HepG2 (cell line): Measurements from ENCODE around the gene C11orf16. TPM values are rescaled to one million over a fixed set of nuclear protein-coding genes. Genes with fewer than 3 reads are reported as not detected.

Source experiments
- ATAC-seq: fragments of 200-7000 bp; cut with Tn5 transposase; 3 replicates; pipeline ENCODE4 v1.9.1; 2020; ENCODE audit warnings: mild to moderate bottlenecking, moderate library complexity
- BruUV-seq: library from RNA; stranded (reverse); fragments of 400-500 nt; replicated peaks from 2 replicates; lab custom pipeline; 2021; lab: Mats Ljungman, UMichigan
- CTCF ChIA-PET: fragments of 300-600 bp; formaldehyde crosslinking; extraction: SDS; loops from one replicate; lab custom pipeline; 2021; ENCODE audit warnings: low total read pairs, inconsistent platforms, low intra/inter-chr PET ratio; lab: Yijun Ruan, JAX
- POLR2A ChIA-PET: fragments of 350-600 bp; sonication (Branson Sonifier 250); formaldehyde crosslinking; loops from one replicate; lab custom pipeline; 2020; ENCODE audit warnings: antibody characterized with exemption, inconsistent platforms; lab: Yijun Ruan, JAX
- DNase-seq: peaks from one replicate; pipeline ENCODE4 v3.0.0-alpha.2; 2015; ENCODE audit warnings: low spot score
- FAIRE-seq: peaks from 3 replicates; lab custom pipeline; 2011; peaks lifted over from hg19 to GRCh38; lab: Jason Lieb, UNC
- H2AFZ ChIP-seq: one replicate; pipeline ENCODE4 v1.6.1; 2011; ENCODE audit warnings: low read length, inconsistent platforms
- H3K27ac ChIP-seq: fragments of 300-600 bp; 3 replicates; pipeline ENCODE4 v1.8.0; 2011; ENCODE audit warnings: mixed run types, mild to moderate bottlenecking, mixed read lengths, low read length, inconsistent platforms; ENCODE audit not compliant: insufficient read depth; ENCODE audit errors: extremely low read length
- H3K27me3 ChIP-seq, 2 experiments: fragments of 200-600 bp in 1 of 2; 2 replicates in 1 of 2; 3 replicates in 1 of 2; pipeline versions ENCODE4 v1.6.0 to v1.8.0; 2011; ENCODE audit warnings: low read length in 2 of 2, mild to moderate bottlenecking in 2 of 2, moderate library complexity in 2 of 2, inconsistent platforms in 1 of 2; ENCODE audit not compliant: insufficient read depth in 2 of 2, control insufficient read depth in 1 of 2
- H3K36me3 ChIP-seq, 2 experiments: fragments of 200-600 bp in 1 of 2; replicated peaks in 1 of 2; 2 replicates in 1 of 2; 3 replicates in 1 of 2; pipeline versions ENCODE4 v1.5.1 to v1.8.0; 2011; ENCODE audit warnings: low read length in 2 of 2, inconsistent platforms in 1 of 2; ENCODE audit not compliant: insufficient read depth in 2 of 2, control insufficient read depth in 1 of 2
- H3K4me1 ChIP-seq: 2 replicates; pipeline ENCODE4 v1.5.1; 2012; ENCODE audit warnings: low read length, inconsistent platforms; ENCODE audit not compliant: insufficient read depth
- H3K4me2 ChIP-seq: 2 replicates; pipeline ENCODE4 v1.6.0; 2011; ENCODE audit warnings: low read depth, low read length, inconsistent platforms
- H3K4me3 ChIP-seq, 3 experiments: fragments of 200-600 bp in 1 of 3; sonication (generic), shearing (Covaris generic) in 1 of 3; replicated peaks in 1 of 3; 2 replicates each; pipeline ENCODE4 v1.5.1; 2011 to 2016; ENCODE audit warnings: low read length in 3 of 3, inconsistent platforms in 2 of 3, low read depth in 2 of 3, mild to moderate bottlenecking in 2 of 3, control low read depth in 1 of 3, mixed read lengths in 1 of 3; ENCODE audit not compliant: insufficient read depth in 1 of 3
- H3K79me2 ChIP-seq: one replicate; pipeline ENCODE4 v1.6.1; 2011; ENCODE audit warnings: low read length, inconsistent platforms; ENCODE audit not compliant: insufficient read depth
- H3K9ac ChIP-seq: 2 replicates; pipeline ENCODE4 v1.6.0; 2011; ENCODE audit warnings: mild to moderate bottlenecking, low read depth, low read length, inconsistent platforms; ENCODE audit not compliant: insufficient read depth
- H3K9me3 ChIP-seq: 2 replicates; pipeline ENCODE4 v1.5.1; 2012; ENCODE audit warnings: mild to moderate bottlenecking, low read length
- H4K20me1 ChIP-seq: 2 replicates; pipeline ENCODE4 v1.6.0; 2011; ENCODE audit warnings: inconsistent platforms, mild to moderate bottlenecking, low read length, moderate library complexity; ENCODE audit not compliant: insufficient read depth
- ATAD3A ChIP-seq: sonication (generic); formaldehyde crosslinking; IDR thresholded peaks from 2 replicates; pipeline ENCODE4 v1.4.0; 2020; ENCODE audit warnings: missing genetic modification reagents
- BORCS8-MEF2B ChIP-seq: sonication (generic); formaldehyde crosslinking; IDR thresholded peaks from 2 replicates; pipeline ENCODE4 v1.8.0; 2022; ENCODE audit warnings: mild to moderate bottlenecking, missing genetic modification reagents
- CAMTA2 ChIP-seq: sonication (generic); formaldehyde crosslinking; IDR thresholded peaks from 2 replicates; pipeline ENCODE4 v1.4.0; 2020; ENCODE audit warnings: mild to moderate bottlenecking, missing genetic modification reagents, borderline replicate concordance
- CCAR2 ChIP-seq: fragments of 200-400 bp; formaldehyde crosslinking; optimal IDR thresholded peaks from 2 replicates; pipeline ENCODE3; 2018; ENCODE audit warnings: low read depth, mild to moderate bottlenecking, low read length, moderate library complexity
- CERS6 ChIP-seq: sonication (generic); formaldehyde crosslinking; IDR thresholded peaks from 2 replicates; pipeline ENCODE4 v1.5.0; 2020; ENCODE audit warnings: missing genetic modification reagents
- LBX2 ChIP-seq: sonication (generic); formaldehyde crosslinking; IDR thresholded peaks from 2 replicates; pipeline ENCODE4 v1.5.0; 2020; ENCODE audit warnings: missing genetic modification reagents, mild to moderate bottlenecking, borderline replicate concordance
- NKX3-1 ChIP-seq: sonication (generic); formaldehyde crosslinking; IDR thresholded peaks from 2 replicates; pipeline ENCODE4 v1.5.0; 2020; ENCODE audit warnings: missing genetic modification reagents
- UBTF ChIP-seq: sonication (generic); formaldehyde crosslinking; IDR thresholded peaks from 2 replicates; pipeline ENCODE4 v1.4.0; 2020; ENCODE audit warnings: mild to moderate bottlenecking, missing genetic modification reagents
- ZEB1 ChIP-seq: IDR thresholded peaks from 2 replicates; pipeline ENCODE4 v1.6.1; 2012; ENCODE audit warnings: mild to moderate bottlenecking, low read depth, inconsistent platforms; ENCODE audit not compliant: insufficient replicate concordance
- ZKSCAN5 ChIP-seq: sonication (generic); formaldehyde crosslinking; IDR thresholded peaks from 2 replicates; pipeline ENCODE4 v1.5.1; 2020; ENCODE audit warnings: mild to moderate bottlenecking, missing genetic modification reagents
- ZNF333 ChIP-seq: sonication (generic); formaldehyde crosslinking; IDR thresholded peaks from 2 replicates; pipeline ENCODE4 v1.4.0; 2020; ENCODE audit warnings: mild to moderate bottlenecking, missing genetic modification reagents, borderline replicate concordance
- ZNF501 ChIP-seq: sonication (generic); formaldehyde crosslinking; IDR thresholded peaks from 2 replicates; pipeline ENCODE4 v1.5.1; 2020; ENCODE audit warnings: mild to moderate bottlenecking, moderate library complexity, missing genetic modification reagents
- ZNF749 ChIP-seq: sonication (generic); formaldehyde crosslinking; IDR thresholded peaks from 2 replicates; pipeline ENCODE4 v1.8.0; 2022; ENCODE audit warnings: mild to moderate bottlenecking, missing genetic modification reagents, moderate library complexity, borderline replicate concordance
- ZNF761 ChIP-seq: sonication (generic); formaldehyde crosslinking; conservative IDR thresholded peaks from 2 replicates; pipeline ENCODE4 v1.4.0; 2020; ENCODE audit warnings: mild to moderate bottlenecking, missing genetic modification reagents
- ZNF883 ChIP-seq: sonication (generic); formaldehyde crosslinking; IDR thresholded peaks from 2 replicates; pipeline ENCODE4 v1.5.1; 2020; ENCODE audit warnings: mild to moderate bottlenecking, missing genetic modification reagents; ENCODE audit errors: not compliant biosample characterization
- ZZZ3 ChIP-seq: sonication (generic); formaldehyde crosslinking; IDR thresholded peaks from 2 replicates; pipeline ENCODE4 v1.4.0; 2020; ENCODE audit warnings: missing genetic modification reagents, mild to moderate bottlenecking, borderline replicate concordance
- WGBS: methylation state at CpG from one replicate; pipeline ENCODE4 v1.1.6; 2017; ENCODE audit warnings: low lambda C conversion rate; 5-methylcytosine and 5-hydroxymethylcytosine counted together
- in situ Hi-C: cut with HindIII; loops from 2 replicates; pipeline ENCODE4 v1.10.0; 2017; ENCODE audit warnings: low pct_unique_long_range_greater_than_20kb; ENCODE audit not compliant: extremely low pct_ligation_motif_present
- intact Hi-C: fragments of 100-400 bp; cut with micrococcal nuclease; formaldehyde crosslinking; loops from one replicate; pipeline ENCODE4 v1.10.0; 2022; ENCODE audit not compliant: unreplicated experiment
- polyA plus RNA-seq, 8 experiments: library from polyadenylated mRNA; depleted of rRNA in 3 of 8; stranded (reverse) in 7 of 8; unstranded in 1 of 8; fragments of >200 nt; fragmentation: Illumina TruSeq in 4 of 8; extraction: Trizol in 4 of 8; gene quantifications; 2 replicates each; pipeline versions ENCODE4 v1.2.1 to v1.2.3, GENCODE V29; 2011 to 2016; ENCODE audit warnings: low read depth in 4 of 8, missing spikeins in 1 of 8, mixed read lengths in 1 of 8; ENCODE audit not compliant: insufficient read depth in 1 of 8
- total RNA-seq, 5 experiments: library from RNA; depleted of rRNA; stranded (reverse); fragments of >200 nt; fragmentation: Illumina TruSeq; extraction: Trizol; gene quantifications; 2 replicates each; pipeline ENCODE4 v1.2.3, GENCODE V29; 2016; ENCODE audit warnings: low read depth in 1 of 5

The C11orf16 gene
- total and polyA plus RNA-seq, 2 of the 13 experiments (the other 11 are each of a cell fraction or from before 2014, with no cell fraction given): not detected

- TF ChIP-seq ATAD3A (CRISPR knock-in tag) (no peak), BORCS8-MEF2B (peak; percentile 27; the same call in 1 of the 2 replicates)
These were observed 18.6 kb downstream of the C11orf16 start (continued) for GRCh38 chr11:8913961-8914660.

GRCh38 chr11:8911029-8911823, 21.5 kb downstream of the C11orf16 start, which contains the start of gene AKIP1:
Gene AKIP1, plus strand, starts transcription at chr11:8911189. Its CDS starts 261 bp downstream, at chr11:8911450.
- intact Hi-C loops (loop anchor here (2.0 to 5.0 kb wide), 3 partner anchors 54 to 229 kb away; partner anchors contain the start of genes RPL27A, TMEM9B and TRIM66), in situ Hi-C loops (loop anchor here (10.0 kb wide), 1 partner anchor 224 kb away; no protein-coding TSS in a partner anchor)
- Histone ChIP-seq H3K9ac (peak within 1 kb of the TSS; percentile 89), H3K4me2 (peak within 1 kb of the TSS; percentile 96), H3K79me2 (peaks cover 5% of the 10 kb centered on the region), H2AFZ (peak within 1 kb of the TSS; percentile 72), H3K9me3 (no peaks in the 10 kb centered on the region), H3K36me3 (peaks cover 0 to 1% of the 10 kb centered on the region in 2 experiments; a peak in 2 of 5 replicates), H4K20me1 (no peaks in the 10 kb centered on the region), H3K27me3 (no peaks in the 10 kb centered on the region; a peak in 1 of 5 replicates), H3K27ac (peak within 1 kb of the TSS; percentile 81), H3K4me3 (peak within 1 kb of the TSS; percentile 82 to 92 (median 91)), H3K4me1 (peaks cover 44% of the 10 kb centered on the region)
- BruUV-seq: no TSS peak
- WGBS: 2% methylated on average over 32 of the region's 68 CpGs
- CTCF ChIA-PET: no interaction called here
- FAIRE-seq (peak; percentile 23), ATAC-seq (peak; percentile 94), DNase-seq (peak; percentile 93)
- POLR2A ChIA-PET: interaction anchor here (1.0 to 2.8 kb wide), 8 partner anchors 15 to 924 kb away, joined by 3 to 12 read pairs (median 4); partner anchors contain the start of genes EIF3F and TMEM9B
- no peak for TF ChIP-seq CERS6 (CRISPR knock-in tag)
- no peak for TF ChIP-seq ZNF749 (CRISPR knock-in tag)
- peak; percentile 69; the same call in 1 of the 2 replicates for TF ChIP-seq LBX2 (CRISPR knock-in tag)
- TF ChIP-seq ZNF333 (CRISPR knock-in tag): 0 out of 2 replicates have a peak, but pooled peaks have one; percentile 36
- 0 out of 2 replicates have a peak, but pooled peaks have one; percentile 30 for TF ChIP-seq ZZZ3 (CRISPR knock-in tag)
- TF ChIP-seq UBTF (CRISPR knock-in tag): peak; percentile 91
- TF ChIP-seq CCAR2: no peak
- peak; percentile 32; the same call in 1 of the 2 replicates for TF ChIP-seq NKX3-1 (CRISPR knock-in tag)
- no peak for TF ChIP-seq ZEB1
- TF ChIP-seq CAMTA2 (CRISPR knock-in tag): no peak
- TF ChIP-seq ZNF883 (CRISPR knock-in tag): peak; percentile 61
- TF ChIP-seq ZNF501 (CRISPR knock-in tag): peak; percentile 89; the same call in 1 of the 2 replicates
- no peak for TF ChIP-seq ZKSCAN5
- no peak for TF ChIP-seq ZNF761 (CRISPR knock-in tag)
